Neural cell (in vitro differentiated cells): ENCODE measurements around the gene REC8. TPM values are rescaled to one million over a fixed set of nuclear protein-coding genes. Genes with fewer than 3 reads are reported as not detected.

Experiments
- H2AFZ ChIP-seq: fragments of 200-600, 300-800 bp; sonication (generic), shearing (Covaris generic); 2 replicates; pipeline ENCODE4 v1.6.0; 2014; ENCODE audit warnings: low read depth, mild to moderate bottlenecking, antibody characterized with exemption, low read length, moderate library complexity
- H3F3A ChIP-seq: fragments of 200-600 bp; shearing (Covaris generic); 2 replicates; pipeline ENCODE4 v1.6.1; 2016; ENCODE audit warnings: mild to moderate bottlenecking, moderate library complexity, mixed read lengths, antibody characterized with exemption, low read length; ENCODE audit not compliant: insufficient read depth, poor library complexity, severe bottlenecking
- H3K27ac ChIP-seq: fragments of 200-600, 300-800 bp; sonication (generic), shearing (Covaris generic); 2 replicates; pipeline ENCODE4 v1.5.1; 2014; ENCODE audit warnings: mild to moderate bottlenecking, low read length, moderate library complexity
- H3K27me3 ChIP-seq: fragments of 300-800, 200-600 bp; sonication (generic), shearing (Covaris generic); 2 replicates; pipeline ENCODE4 v1.6.0; 2014; ENCODE audit warnings: mild to moderate bottlenecking, low read depth, low read length, moderate library complexity; ENCODE audit not compliant: insufficient read depth
- H3K36me3 ChIP-seq: fragments of 300-800, 200-600 bp; sonication (generic), shearing (Covaris generic); 2 replicates; pipeline ENCODE4 v1.5.1; 2014; ENCODE audit warnings: mild to moderate bottlenecking, antibody characterized with exemption, low read length, moderate library complexity; ENCODE audit not compliant: insufficient read depth
- H3K4me2 ChIP-seq: fragments of 300-800, 200-600 bp; sonication (generic), shearing (Covaris generic); 2 replicates; pipeline ENCODE4 v1.6.0; 2014; ENCODE audit warnings: mild to moderate bottlenecking, low read length
- H3K4me3 ChIP-seq: fragments of 300-800, 200-600 bp; sonication (generic), shearing (Covaris generic); 2 replicates; pipeline ENCODE4 v1.5.1; 2014; ENCODE audit warnings: mild to moderate bottlenecking, low read length, moderate library complexity
- H3K79me2 ChIP-seq: fragments of 200-600 bp; shearing (Covaris generic); replicated peaks from 2 replicates; pipeline ENCODE4 v1.6.0; 2014; ENCODE audit warnings: mild to moderate bottlenecking, low read length, moderate library complexity; ENCODE audit not compliant: insufficient read depth
- H3K9ac ChIP-seq: fragments of 300-800, 200-600 bp; sonication (generic), shearing (Covaris generic); 2 replicates; pipeline ENCODE4 v1.6.1; 2016; ENCODE audit warnings: mild to moderate bottlenecking, low read length, mixed read lengths
- H3K9me2 ChIP-seq: fragments of 200-600 bp; shearing (Covaris generic); 2 replicates; pipeline ENCODE4 v1.6.1; 2016; ENCODE audit warnings: mild to moderate bottlenecking, low read length, mixed read lengths; ENCODE audit not compliant: insufficient read depth
- H3K9me3 ChIP-seq: fragments of 200-600, 300-800 bp; sonication (generic), shearing (Covaris generic); 2 replicates; pipeline ENCODE4 v1.6.1; 2016; ENCODE audit warnings: mild to moderate bottlenecking, mixed run types, low read length, moderate library complexity, mixed read lengths
- H4K20me1 ChIP-seq: fragments of 200-600 bp; shearing (Covaris generic); 2 replicates; pipeline ENCODE4 v1.6.1; 2016; ENCODE audit warnings: mild to moderate bottlenecking, mixed run types; ENCODE audit not compliant: insufficient read depth
- EP300 ChIP-seq: fragments of 450-650 bp; conservative IDR thresholded peaks from 2 replicates; pipeline ENCODE4 v1.6.1; 2014; ENCODE audit warnings: antibody characterized with exemption, mild to moderate bottlenecking, moderate library complexity; ENCODE audit not compliant: poor library complexity, severe bottlenecking
- EZH2 ChIP-seq: fragments of 200-600, 300-800 bp; shearing (Covaris generic), sonication (generic); IDR thresholded peaks from 2 replicates; pipeline ENCODE4 v1.6.1; 2014; ENCODE audit warnings: antibody characterized with exemption, low read length, borderline replicate concordance, mild to moderate bottlenecking; ENCODE audit not compliant: insufficient read depth, poor library complexity, severe bottlenecking
- MXI1 ChIP-seq: fragments of 450-650 bp; conservative IDR thresholded peaks from 2 replicates; pipeline ENCODE4 v1.6.1; 2014; ENCODE audit warnings: antibody characterized with exemption, mild to moderate bottlenecking; ENCODE audit not compliant: poor library complexity, severe bottlenecking
- POLR2AphosphoS5 ChIP-seq: IDR thresholded peaks from 2 replicates; pipeline ENCODE4 v1.6.1; 2012
- RAD21 ChIP-seq: fragments of 450-650 bp; conservative IDR thresholded peaks from 2 replicates; pipeline ENCODE4 v1.6.1; 2014; ENCODE audit warnings: antibody characterized with exemption, mild to moderate bottlenecking, moderate library complexity
- REST ChIP-seq: IDR thresholded peaks from 2 replicates; pipeline ENCODE4 v1.6.1; 2012; ENCODE audit warnings: borderline replicate concordance
- SMC3 ChIP-seq: fragments of 450-650 bp; conservative IDR thresholded peaks from 2 replicates; pipeline ENCODE4 v1.6.1; 2014; ENCODE audit warnings: antibody characterized with exemption, mild to moderate bottlenecking, moderate library complexity; ENCODE audit not compliant: poor library complexity
- TAF1 ChIP-seq: IDR thresholded peaks from 2 replicates; pipeline ENCODE4 v1.6.1; 2012; ENCODE audit warnings: low read depth
- polyA plus RNA-seq: library from polyadenylated mRNA; depleted of rRNA; stranded (reverse); fragments of >200 nt; gene quantifications from 2 replicates; pipeline ENCODE4 v1.2.3, GENCODE V29; 2014
- TF ChIP-seq, protein P1 (sequence below): fragments of 450-650 bp; IDR thresholded peaks from 2 replicates; pipeline ENCODE4 v1.5.1; 2014; ENCODE audit warnings: antibody characterized with exemption, mild to moderate bottlenecking, moderate library complexity; ENCODE audit not compliant: poor library complexity, severe bottlenecking

REC8 gene
- polyA plus RNA-seq, 1 donor from 2014 or later, result 18.5 TPM

DNA sequence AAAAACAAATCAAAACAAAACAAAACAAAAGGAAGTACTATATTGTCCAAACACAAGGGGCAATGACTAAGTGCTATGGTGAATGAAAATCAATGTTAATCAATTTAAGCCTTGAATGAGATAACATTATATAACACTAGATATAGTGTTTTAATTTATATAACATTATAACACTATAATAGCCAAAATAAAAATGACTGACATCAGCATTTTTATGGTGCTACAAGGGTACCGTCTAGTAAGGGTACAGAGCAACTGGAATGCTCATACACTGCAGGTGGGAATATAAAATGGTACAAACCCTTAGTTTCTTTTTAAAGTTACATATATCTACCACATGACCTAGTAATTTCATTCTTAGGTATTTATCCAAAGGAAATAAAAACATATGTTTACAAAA lies 54.6 kb downstream of the REC8 start:
- Histone ChIP-seq H3F3A (no peaks in the 10 kb centered on the region), H3K4me2 (no peak overlapping the region), H3K9me3 (no peaks in the 10 kb centered on the region), H3K9me2 (no peaks in the 10 kb centered on the region), H3K9ac (no peak overlapping the region), H4K20me1 (no peaks in the 10 kb centered on the region), H3K27me3 (no peaks in the 10 kb centered on the region), H2AFZ (no peak overlapping the region), H3K36me3 (no peaks in the 10 kb centered on the region), H3K4me3 (no peak overlapping the region), H3K27ac (no peak overlapping the region), H3K79me2 (peaks cover 26% of the 10 kb centered on the region)
- no peak for TF ChIP-seq EP300
- no peak for TF ChIP-seq TAF1
- TF ChIP-seq POLR2AphosphoS5, result no peak
- no peak for TF ChIP-seq RAD21
- TF ChIP-seq EZH2, result no peak
- TF ChIP-seq REST, result no peak
- no peak for TF ChIP-seq MXI1
- TF ChIP-seq SMC3, result no peak
- TF ChIP-seq, protein P1, sequence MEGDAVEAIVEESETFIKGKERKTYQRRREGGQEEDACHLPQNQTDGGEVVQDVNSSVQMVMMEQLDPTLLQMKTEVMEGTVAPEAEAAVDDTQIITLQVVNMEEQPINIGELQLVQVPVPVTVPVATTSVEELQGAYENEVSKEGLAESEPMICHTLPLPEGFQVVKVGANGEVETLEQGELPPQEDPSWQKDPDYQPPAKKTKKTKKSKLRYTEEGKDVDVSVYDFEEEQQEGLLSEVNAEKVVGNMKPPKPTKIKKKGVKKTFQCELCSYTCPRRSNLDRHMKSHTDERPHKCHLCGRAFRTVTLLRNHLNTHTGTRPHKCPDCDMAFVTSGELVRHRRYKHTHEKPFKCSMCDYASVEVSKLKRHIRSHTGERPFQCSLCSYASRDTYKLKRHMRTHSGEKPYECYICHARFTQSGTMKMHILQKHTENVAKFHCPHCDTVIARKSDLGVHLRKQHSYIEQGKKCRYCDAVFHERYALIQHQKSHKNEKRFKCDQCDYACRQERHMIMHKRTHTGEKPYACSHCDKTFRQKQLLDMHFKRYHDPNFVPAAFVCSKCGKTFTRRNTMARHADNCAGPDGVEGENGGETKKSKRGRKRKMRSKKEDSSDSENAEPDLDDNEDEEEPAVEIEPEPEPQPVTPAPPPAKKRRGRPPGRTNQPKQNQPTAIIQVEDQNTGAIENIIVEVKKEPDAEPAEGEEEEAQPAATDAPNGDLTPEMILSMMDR, result no peak

DNA sequence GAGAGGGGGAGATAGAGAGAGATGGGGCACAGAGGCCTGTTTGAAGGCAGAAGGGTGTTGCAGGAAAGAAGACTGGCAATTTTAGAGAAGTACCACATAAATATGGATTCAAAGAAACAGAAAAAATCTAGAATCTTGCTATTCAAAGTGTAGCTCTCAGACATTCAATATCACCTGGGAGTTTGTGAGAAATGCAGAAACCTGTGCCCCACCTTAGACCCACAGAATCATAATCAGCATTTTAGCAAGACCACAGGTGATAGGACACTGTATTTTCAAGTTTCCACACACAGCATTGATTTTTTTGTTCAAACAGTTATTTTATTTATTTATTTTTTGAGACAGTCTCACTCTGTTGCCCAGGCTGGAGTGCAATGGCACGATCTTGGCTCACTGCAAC lies 57.0 kb downstream of the REC8 start:
- peaks cover 37% of the 10 kb centered on the region for H3K79me2 ChIP-seq
- H3K9ac ChIP-seq, result no peak overlapping the region
- H3K4me2 ChIP-seq, result no peak overlapping the region
- no peak overlapping the region for H3K27ac ChIP-seq
- H3K27me3 ChIP-seq, result no peaks in the 10 kb centered on the region
- no peaks in the 10 kb centered on the region for H3K9me2 ChIP-seq
- no peaks in the 10 kb centered on the region for H3K36me3 ChIP-seq
- no peak overlapping the region for H2AFZ ChIP-seq
- H4K20me1 ChIP-seq, result no peaks in the 10 kb centered on the region
- TF ChIP-seq REST (no peak), RAD21 (no peak), SMC3 (no peak), EZH2 (no peak), TAF1 (no peak), MXI1 (no peak), EP300 (no peak), POLR2AphosphoS5 (no peak)
- TF ChIP-seq, protein P1, result no peak
- no peaks in the 10 kb centered on the region for H3F3A ChIP-seq
- no peaks in the 10 kb centered on the region for H3K9me3 ChIP-seq
- H3K4me3 ChIP-seq, result no peak overlapping the region
